ENCODE results near the gene PCGF5.

GRCh38 chr10:91316486-91316885, 96.0 kb downstream of the PCGF5 start:
- TF ChIP-seq CTCF (IDR thresholded peaks at IDR 0.05; ENCODE audit: low read depth, low read length, missing input control), result no peak
- no peak for TF ChIP-seq RAD21 (IDR thresholded peaks at IDR 0.05)
- no peak for TF ChIP-seq YY1 (IDR thresholded peaks at IDR 0.05)
- TF ChIP-seq, protein P1, sequence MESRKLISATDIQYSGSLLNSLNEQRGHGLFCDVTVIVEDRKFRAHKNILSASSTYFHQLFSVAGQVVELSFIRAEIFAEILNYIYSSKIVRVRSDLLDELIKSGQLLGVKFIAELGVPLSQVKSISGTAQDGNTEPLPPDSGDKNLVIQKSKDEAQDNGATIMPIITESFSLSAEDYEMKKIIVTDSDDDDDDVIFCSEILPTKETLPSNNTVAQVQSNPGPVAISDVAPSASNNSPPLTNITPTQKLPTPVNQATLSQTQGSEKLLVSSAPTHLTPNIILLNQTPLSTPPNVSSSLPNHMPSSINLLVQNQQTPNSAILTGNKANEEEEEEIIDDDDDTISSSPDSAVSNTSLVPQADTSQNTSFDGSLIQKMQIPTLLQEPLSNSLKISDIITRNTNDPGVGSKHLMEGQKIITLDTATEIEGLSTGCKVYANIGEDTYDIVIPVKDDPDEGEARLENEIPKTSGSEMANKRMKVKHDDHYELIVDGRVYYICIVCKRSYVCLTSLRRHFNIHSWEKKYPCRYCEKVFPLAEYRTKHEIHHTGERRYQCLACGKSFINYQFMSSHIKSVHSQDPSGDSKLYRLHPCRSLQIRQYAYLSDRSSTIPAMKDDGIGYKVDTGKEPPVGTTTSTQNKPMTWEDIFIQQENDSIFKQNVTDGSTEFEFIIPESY (IDR thresholded peaks at IDR 0.05), result no peak
- no peak for TF ChIP-seq RXRA (IDR thresholded peaks at IDR 0.05)
- no peak for TF ChIP-seq GABPA (IDR thresholded peaks at IDR 0.05 in 1 of 2, conservative IDR thresholded peaks at IDR 0.05 in 1 of 2)
- TF ChIP-seq TAF1 (conservative IDR thresholded peaks at IDR 0.05), result no peak
- no peak for TF ChIP-seq JUND (IDR thresholded peaks at IDR 0.05)
- TF ChIP-seq, protein P2, sequence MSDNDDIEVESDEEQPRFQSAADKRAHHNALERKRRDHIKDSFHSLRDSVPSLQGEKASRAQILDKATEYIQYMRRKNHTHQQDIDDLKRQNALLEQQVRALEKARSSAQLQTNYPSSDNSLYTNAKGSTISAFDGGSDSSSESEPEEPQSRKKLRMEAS (IDR thresholded peaks at IDR 0.05), result no peak
- TF ChIP-seq FOXA1 (IDR thresholded peaks at IDR 0.05), result no peak
- TF ChIP-seq ATF3 (IDR thresholded peaks at IDR 0.05), result no peak
- no peak for TF ChIP-seq EGR1 (IDR thresholded peaks at IDR 0.05; ENCODE audit: low read depth in 2 of 2)
- TF ChIP-seq HNF4G (IDR thresholded peaks at IDR 0.05), result no peak
- TF ChIP-seq REST (IDR thresholded peaks at IDR 0.05), result no peak

Data from liver (tissue), 3 donors.